HG03354 (cell line): ENCODE results near the gene FAM110A.
"Not testable (repeated sequence)": the region's sequence is repeated elsewhere in the genome, so short reads cannot be mapped to it uniquely, and the experiment has no call there.

Source experiments
- ATAC-seq: cut with Tn5 transposase; IDR thresholded peaks from one replicate; pipeline ENCODE4 v1.9.1; 2021; ENCODE audit warnings: mild to moderate bottlenecking; ENCODE audit not compliant: unreplicated experiment, poor library complexity, severe bottlenecking

The FAM110A gene

DNA sequence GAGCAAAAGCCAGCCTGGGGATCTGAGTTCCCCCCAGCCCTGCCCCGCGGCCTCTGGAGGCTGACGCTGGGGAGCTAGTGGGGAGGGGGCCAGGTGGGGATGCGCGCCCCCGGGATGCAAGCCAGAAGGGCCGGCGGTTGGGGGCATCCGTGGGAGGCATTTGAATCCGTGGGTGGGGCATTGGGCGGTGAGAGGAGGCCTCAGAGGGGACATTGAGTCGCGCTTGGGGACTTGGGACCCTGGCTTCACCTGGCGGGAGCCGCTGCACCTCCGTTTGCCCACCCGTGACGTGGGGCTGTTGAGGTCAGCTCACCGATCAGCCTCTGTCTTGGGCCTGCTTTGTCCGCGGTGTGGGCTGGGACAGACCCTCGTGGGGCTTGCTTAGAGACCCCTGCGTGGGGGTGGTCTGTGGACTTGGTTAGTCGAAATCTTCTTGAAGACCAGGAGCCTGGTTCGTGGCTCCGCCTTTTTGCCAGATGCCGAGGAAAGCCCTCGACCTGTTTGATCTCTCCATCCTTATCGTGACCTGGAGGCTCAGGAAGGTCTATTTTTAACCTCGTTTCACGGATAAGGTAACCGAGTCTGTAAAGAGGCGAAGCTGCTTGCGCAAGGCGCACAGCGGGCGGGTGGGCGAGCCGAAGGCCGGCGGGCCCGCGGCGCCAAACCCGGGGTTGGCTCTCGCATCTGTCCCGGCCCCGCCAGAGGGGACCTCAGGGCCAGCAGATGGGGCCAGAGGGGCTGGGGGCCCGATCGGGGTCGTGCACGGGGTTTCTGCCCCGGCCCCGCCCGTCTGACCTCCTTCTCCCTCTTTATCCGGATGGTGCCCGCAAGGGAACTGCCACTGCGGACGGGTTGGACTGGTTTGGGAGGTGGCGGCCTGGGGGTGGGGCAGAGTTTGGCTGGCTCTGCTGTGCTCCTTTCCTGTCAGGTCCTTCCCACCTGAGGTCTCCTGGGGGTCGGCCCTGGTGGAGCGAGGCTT is 8.3 kb downstream of the FAM110A start:
- ATAC-seq: no peak

DNA sequence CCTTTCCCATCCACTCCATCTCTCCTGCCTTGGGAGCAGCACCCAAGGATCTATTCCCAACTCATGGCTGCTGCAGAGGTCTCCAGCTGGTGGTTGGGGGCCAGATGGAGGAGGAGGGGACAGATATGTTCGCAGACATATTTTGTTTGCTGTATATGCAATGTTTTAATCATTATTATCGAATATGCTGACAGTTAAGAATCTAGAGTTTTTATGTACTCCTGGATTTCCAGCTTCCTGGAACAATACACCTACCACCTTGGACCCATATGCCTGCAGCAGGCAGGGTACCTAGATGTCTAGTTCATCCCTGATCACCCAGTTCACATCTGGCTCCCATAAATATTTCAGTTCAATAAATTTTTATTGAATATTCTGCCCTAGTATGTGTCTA is 9.0 kb downstream of the FAM110A start:
- no peak for ATAC-seq

DNA sequence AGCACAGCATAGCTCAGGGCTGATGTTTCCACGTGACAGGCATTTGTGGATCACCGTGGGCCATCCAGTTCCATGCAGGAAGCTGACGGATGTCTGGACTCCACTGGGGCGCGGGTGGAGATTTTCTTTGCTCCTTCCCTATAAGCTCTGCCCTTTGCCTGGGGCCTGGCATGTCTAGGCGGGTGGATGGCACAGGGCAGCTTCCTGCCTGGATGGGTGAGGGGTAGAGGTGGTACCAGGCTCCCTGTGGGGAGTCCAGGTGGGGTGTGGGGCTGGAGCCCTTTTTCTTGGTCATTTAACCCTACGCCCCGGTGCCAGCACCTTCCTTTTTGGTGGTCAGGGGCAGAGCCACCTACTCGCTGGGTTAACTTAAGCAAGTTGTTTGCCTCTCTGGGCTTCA is 10.4 kb downstream of the FAM110A start:
- ATAC-seq: no peak

GRCh38 chr20:844473-845225 is 11.1 kb downstream of the FAM110A start:
- peak; percentile 94 for ATAC-seq

- ATAC-seq: no peak
Observed at GRCh38 chr20:845226-845868, 11.8 kb downstream of the FAM110A start.

GRCh38 chr20:845941-846893 is 12.7 kb downstream of the FAM110A start:
- no peak for ATAC-seq

DNA sequence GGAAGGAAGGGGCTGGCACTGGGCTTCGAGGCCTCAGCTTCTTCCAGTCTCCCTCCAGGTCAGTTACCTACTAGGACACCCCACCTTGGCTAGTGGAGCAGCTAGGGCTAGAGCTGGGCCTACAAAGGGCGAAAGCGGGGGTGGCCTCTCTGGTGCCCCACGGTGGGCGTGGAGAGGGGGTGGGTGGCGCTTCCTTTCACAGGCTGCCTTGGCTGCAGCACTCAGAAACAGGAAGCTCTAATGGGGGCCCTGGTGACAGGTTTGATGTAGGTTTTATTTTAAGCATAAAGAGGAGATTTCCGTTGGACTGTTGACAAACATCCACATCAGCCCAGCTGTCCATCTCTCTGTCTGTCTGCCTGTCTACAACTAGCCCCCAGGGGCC is 13.4 kb downstream of the FAM110A start:
- ATAC-seq: peak; percentile 38

- ATAC-seq: no peak
Observed at GRCh38 chr20:848193-848592, 14.7 kb downstream of the FAM110A start.

GRCh38 chr20:848731-849130 is 15.2 kb downstream of the FAM110A start:
- not testable (repeated sequence) for ATAC-seq

DNA sequence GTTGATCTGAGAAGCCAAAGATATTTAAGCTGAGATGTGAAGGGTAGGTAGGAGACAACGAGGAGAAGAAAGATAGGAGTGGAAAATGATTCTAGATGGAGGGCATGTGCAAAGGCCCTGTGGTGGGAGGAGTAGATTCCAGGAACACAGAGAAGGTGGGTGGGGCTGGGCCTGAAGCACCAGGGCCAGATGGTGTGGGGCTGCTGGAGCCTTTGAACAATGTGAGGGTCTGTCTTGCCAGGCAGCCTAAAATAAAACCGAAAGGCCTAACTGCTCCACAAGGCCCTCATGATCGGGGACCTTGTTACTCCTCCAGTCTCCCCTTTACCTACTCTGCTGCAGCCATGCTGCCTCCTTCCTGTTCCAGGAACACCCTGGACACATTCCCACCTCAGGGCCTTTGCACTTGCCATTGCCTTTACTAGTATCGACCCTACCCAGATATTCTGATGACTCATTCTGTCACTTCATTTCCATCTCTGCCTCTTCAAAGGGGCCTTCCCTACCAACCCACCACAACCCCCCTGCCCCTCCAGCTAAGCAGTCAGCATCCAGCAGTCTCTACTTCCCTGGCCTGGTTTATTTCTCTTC is 20.0 kb downstream of the FAM110A start:
- no peak for ATAC-seq

- no peak for ATAC-seq
Observed at GRCh38 chr20:854601-855000, 21.1 kb downstream of the FAM110A start.

DNA sequence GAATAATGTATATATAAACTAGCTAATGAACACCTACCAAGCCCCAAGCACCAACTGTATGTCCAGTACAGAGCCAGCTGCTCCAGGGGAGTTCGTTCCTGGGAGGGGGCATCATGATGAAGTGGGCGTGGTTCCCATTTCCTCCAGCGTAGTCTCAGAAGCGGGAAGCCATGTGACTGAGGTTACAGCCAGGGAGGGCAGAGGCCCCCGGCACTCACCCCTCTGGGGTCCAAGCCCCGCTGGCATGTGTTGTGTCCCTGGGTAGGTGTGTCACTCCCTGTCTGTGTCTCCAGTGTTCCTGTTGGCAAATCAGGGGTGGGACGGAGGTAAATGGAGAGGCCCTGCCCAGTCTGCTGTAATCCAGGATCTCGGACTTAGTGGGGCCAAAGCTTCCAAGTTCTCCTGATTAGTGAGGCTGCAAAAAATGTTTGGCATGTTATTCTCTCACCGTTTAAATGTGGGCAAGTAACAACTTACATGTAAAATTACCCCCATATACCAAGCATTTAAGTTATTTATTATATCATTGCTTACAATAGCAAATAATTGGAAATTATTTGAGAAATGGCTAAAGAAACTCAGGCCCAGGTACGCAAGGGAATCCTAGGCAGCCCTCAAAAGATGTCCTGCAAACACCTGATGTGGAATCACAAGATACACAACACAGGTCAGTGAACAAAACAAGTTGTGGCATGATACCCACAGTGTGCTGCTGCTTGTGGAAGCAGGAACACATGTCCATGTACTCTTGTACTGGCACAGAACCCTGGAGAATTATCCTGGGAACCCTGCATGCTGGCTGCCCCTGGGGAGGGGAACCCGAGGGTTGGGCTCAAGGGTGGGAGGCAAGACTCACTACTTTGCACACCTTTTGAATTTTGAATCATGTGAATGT is 22.2 kb downstream of the FAM110A start:
- ATAC-seq: no peak

DNA sequence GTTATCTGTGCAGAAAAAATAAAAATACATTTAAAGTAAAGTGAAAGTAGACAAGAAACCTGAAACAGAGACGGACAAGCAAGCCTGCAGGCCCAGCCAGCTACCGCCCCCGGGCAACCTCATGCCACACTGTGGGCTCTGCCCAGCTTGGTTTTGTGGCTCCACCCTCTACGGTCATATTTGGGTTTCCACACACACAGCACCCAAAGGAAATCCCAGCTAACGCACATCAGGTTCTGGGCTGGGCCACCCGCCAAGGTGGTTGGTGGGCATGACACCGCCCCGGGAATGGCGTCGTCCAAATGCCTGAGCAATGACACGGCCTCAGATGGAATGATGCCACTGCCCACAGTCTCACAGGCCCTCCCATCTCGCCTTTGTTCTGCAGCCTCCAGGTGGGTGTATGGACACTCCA is 22.9 kb downstream of the FAM110A start:
- ATAC-seq: no peak

- no peak for ATAC-seq
Observed at GRCh38 chr20:858011-858410, 24.5 kb downstream of the FAM110A start.

GRCh38 chr20:859751-860231 is 26.3 kb downstream of the FAM110A start:
- no peak for ATAC-seq

GRCh38 chr20:860891-861290 is 27.4 kb downstream of the FAM110A start:
- no peak for ATAC-seq

DNA sequence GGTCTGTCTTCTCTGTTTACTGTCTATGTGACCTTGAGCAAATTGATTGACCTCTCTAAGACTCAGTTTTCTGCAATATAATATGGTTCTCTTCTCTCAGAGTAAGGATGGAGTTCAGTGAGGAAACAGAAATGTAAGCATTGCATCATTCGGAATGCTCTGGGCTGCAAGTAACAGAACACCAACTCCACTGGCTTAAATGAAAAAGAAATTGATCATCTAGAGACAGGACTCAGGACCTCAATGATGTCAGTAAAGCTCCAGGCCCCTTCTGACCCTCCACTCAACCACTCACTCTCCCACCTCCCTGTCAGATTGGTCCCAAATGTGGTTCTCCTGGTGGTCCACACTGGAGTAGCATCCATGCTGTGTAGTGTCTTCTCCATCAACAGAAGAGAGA is 31.9 kb downstream of the FAM110A start:
- ATAC-seq: no peak

DNA sequence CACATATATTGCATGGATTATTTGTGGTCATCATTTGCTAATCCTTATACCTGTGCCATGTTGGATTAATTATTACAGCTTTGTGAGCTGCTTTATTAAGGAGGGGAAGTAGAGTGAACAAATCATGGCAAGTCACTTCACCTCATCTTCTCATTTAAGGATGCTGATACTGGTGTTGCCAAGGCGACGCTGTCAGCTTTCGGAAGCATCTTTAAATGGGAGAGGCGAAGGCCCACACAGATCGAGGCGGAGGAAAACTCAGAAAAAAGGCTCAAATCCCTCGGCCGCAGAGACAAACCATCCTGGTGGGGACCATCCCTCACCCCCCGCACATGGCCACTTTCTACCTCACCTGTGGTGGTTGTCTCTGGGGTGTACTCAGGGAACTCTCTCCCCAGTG is 34.8 kb downstream of the FAM110A start:
- no peak for ATAC-seq
